Sigmoid colon (tissue), 4 donors: ENCODE measurements around the gene PLPP2.

Experiments
- CTCF ChIP-seq, 4 experiments: fragments of 450-650 bp in 3 of 4; fragments of 200-600 bp in 1 of 4; IDR thresholded peaks; one replicate each; pipeline ENCODE4 v1.5.1; 2016 to 2019; ENCODE audit warnings: antibody characterized with exemption in 4 of 4, mild to moderate bottlenecking in 3 of 4, moderate library complexity in 2 of 4
- EP300 ChIP-seq, 4 donors: sonication (generic); formaldehyde crosslinking; IDR thresholded peaks; one replicate each; pipeline ENCODE4 v1.6.1; 2017; ENCODE audit warnings: antibody characterized with exemption in 4 of 4
- POLR2A ChIP-seq, 2 donors: fragments of 450-650 bp; IDR thresholded peaks; one replicate each; pipeline ENCODE4 v1.6.1; 2016; ENCODE audit warnings: antibody characterized with exemption in 2 of 2, mild to moderate bottlenecking in 2 of 2, moderate library complexity in 2 of 2

- TF ChIP-seq CTCF (IDR thresholded peaks at IDR 0.05) (no peak), POLR2A (IDR thresholded peaks at IDR 0.05) (no peak), EP300 (IDR thresholded peaks at IDR 0.05) (no peak)
Measured at GRCh38 chr19:262125-262524, 29.1 kb downstream of the PLPP2 start.
